ENCODE measurements around the gene LVRN.
"Not testable (repeated sequence)": the region's sequence is repeated elsewhere in the genome, so short reads cannot be mapped to it uniquely, and the experiment has no call there.

The LVRN gene, protein sequence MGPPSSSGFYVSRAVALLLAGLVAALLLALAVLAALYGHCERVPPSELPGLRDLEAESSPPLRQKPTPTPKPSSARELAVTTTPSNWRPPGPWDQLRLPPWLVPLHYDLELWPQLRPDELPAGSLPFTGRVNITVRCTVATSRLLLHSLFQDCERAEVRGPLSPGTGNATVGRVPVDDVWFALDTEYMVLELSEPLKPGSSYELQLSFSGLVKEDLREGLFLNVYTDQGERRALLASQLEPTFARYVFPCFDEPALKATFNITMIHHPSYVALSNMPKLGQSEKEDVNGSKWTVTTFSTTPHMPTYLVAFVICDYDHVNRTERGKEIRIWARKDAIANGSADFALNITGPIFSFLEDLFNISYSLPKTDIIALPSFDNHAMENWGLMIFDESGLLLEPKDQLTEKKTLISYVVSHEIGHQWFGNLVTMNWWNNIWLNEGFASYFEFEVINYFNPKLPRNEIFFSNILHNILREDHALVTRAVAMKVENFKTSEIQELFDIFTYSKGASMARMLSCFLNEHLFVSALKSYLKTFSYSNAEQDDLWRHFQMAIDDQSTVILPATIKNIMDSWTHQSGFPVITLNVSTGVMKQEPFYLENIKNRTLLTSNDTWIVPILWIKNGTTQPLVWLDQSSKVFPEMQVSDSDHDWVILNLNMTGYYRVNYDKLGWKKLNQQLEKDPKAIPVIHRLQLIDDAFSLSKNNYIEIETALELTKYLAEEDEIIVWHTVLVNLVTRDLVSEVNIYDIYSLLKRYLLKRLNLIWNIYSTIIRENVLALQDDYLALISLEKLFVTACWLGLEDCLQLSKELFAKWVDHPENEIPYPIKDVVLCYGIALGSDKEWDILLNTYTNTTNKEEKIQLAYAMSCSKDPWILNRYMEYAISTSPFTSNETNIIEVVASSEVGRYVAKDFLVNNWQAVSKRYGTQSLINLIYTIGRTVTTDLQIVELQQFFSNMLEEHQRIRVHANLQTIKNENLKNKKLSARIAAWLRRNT

DNA sequence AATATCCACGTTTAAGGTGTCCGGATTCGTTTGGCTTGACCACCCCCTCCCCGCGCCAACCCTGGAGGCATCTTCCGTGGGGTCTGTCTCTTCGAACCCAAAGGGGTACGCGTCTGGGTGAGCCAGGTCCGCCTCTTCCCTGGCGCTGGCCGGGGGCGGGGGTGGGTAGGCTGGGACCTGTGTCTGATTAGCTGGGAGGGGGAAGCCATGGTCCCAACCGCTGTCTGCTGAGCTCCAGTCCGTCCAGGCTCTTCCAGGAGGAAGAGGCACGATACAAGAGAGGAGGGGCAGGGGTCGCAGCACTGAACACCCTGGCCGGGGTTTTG is at the start of gene LVRN:
TSS of gene LVRN (plus strand) at position 237 of the 326 bp plus-strand sequence. CDS start 143 bp downstream, outside the sequence.
- DNase-seq, result no peak

DNA sequence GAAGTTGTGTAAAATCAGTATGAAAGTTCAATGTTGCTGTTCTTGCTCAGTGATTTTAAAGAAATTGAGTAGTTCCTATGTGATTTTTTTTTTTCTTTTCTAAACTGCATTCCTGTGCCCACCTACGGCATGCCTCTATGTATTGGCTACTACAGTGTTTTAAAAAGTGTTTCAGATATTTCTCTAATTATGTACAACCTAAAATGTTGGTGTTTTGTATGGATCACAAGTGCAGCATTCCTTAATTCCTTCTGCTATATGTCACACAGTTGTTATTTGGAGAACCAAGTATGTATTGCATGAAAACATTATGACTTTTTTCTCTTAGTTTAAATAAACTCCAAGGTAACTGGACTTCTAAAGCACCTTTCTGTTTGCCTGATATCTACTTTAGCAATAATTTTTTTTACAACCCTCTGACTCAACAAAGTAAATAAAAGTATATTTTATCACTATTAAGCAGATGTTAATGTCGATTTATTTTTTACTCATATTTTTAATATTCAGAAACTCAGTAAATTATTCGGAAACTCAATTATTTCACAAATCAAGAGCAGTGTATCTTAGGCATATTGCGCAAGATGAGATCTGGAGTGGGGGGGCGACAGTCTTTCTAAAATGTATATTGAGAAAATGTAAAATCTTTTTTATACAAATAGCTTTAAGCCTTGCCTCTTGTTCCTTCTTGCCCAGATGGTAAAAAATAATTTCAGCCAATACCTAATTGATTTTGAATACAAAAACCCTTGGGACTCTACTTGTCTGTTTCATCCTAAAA is 48.5 kb upstream of the LVRN start:
- DNase-seq, result not testable (repeated sequence)

DNA sequence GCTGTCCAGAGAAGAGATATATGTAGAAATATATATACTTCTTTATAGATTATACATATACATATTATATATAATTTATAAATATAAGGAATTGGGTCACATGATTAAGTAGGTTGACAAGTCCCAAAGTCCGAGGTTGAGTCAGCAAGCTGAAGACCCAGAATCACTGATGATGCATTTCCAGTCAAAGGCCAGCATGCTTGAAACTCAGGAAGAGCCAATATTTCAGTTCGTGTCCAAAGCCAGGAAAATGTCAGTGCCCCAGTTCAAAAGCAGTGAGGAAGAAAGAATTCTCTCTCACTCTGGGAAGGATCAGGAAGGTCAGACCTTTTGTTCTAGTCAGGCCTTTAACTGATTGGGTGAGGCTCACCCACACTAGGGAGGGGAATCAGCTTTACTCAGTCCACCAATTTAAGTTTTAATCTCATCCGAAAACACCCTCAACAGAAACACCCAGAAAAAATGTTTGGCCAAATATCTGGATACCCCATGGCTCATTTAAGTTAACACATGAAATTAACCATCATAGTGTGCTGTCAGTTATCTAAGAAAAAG is 42.0 kb upstream of the LVRN start:
- DNase-seq, result no peak

DNA sequence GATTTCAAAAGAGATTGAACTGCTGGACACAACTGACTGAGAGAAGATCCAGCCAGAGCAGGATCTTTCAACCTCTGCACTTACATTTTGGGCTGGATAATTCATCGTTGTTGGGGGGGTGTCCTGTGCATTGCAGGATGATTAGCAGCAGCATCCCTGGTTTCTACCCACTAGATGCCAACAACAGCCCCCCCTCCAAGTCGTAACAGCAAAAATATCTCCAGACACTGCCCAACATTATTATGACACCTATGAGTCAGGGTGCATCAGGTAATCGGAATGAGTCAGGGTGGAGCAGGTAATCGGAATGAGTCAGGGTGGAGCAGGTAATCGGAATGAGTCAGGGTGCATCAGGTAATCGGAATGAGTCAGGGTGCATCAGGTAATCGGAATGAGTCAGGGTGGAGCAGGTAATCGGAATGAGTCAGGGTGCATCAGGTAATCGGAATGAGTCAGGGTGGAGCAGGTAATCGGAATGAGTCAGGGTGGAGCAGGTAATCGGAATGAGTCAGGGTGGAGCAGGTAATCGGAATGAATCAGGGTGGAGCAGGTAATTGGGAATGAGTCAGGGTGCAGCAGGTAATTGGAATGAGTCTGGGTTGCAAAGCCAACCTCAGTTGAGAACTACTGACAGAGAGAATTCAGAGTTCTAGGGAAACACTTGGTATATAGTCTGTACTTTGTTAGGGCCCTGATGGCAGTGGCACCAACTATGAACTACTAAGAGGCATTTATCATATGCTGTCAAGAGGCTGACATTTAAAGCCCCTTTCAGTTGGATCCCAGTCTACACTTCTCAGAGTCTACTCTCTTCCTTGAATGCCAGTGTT is 33.5 kb upstream of the LVRN start:
- not testable (repeated sequence) for DNase-seq

DNA sequence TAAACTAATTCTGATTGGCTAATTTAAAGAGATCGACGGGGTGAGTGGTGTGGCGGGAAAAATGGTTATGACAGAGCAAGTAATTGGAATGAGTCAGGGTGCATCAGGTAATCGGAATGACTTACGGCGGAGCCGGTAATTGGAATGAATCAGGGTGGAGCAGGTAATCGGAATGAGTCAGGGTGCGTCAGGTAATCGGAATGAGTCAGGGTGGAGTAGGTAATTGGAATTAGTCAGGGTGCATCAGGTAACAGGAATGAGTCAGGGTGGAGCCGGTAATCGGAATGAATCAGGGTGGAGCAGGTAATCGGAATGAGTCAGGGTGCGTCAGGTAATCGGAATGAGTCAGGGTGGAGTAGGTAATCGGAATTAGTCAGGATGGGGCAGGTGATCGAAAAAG is 32.1 kb upstream of the LVRN start:
- DNase-seq, result not testable (repeated sequence)

DNA sequence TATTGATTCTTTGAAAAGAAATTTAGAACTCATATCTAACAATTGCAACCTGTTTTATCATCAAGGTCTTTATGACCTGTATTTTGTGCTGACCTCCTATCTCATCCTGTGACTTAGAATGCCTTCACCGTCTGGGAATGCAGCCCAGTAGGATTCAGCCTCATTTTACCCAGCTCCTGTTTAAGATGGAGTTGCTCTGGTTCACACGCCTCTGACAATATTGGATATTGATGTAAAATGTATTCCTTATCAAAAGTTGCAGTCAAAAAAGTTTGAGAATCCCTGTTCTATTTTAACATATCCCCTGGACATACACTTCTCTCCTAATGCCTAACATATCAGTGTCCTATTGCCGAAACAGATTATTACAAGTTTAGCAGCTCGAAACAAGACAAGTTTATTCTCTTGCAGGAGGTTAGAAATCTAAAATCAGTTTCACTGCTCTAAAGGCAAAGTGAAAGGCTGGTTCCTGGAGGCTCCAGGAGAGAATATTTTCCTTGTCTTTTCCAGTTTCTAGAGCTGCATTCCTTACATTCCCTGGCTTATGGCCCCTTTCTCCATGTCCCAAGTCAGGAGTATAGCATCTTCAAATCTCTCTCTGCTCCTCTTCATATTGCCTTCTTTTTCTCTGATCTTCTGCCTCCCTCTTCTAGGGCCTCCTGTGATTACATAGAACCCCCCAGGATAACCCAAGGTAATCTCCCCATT is 31.5 kb upstream of the LVRN start:
- DNase-seq, result no peak

DNA sequence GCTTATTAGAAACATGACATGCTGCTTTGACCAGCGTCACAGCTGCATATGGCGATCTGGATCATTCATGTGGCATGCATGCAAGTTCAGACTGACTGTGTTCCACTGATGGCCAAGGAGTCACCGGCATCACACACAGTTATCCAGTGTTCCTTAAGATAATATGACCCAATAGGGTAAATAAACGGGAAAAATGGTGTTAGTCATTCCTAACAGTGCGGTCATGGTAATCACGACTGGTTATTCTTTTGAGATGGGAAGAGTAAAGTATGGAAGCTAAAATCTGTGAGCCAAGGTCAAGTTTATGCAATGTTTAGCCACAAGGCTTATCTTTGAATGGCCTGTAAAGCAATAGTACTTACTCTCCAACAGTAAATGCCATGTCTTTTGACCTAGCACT is 29.3 kb upstream of the LVRN start:
- DNase-seq, result no peak

DNA sequence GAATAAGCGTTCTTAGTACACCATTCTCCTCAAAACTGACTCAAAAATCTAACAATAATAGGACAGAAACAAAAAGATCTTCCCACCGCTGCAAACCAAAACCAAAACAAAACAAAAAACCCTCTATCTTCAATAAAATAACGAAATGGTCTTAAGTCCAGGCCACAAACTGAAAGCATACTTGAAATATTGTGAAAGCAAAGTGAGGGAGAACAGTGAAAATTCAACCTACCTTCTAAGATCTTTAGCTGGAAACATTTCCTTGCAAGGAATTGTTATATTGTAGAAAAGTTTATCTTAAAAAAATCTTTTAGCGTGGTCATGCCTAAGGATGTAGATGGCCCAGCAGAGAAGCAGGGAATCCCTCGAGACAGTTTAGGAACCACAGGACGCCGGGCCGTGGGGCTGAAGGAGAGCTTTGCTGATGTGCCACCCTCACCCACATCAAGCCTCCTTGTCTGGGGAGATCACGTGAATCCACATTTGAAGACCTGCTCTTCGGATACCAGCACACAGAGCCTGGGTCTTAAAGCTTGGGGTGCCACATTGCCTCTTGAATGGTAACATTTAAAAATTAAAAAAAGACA is 27.8 kb upstream of the LVRN start:
- no peak for DNase-seq

DNA sequence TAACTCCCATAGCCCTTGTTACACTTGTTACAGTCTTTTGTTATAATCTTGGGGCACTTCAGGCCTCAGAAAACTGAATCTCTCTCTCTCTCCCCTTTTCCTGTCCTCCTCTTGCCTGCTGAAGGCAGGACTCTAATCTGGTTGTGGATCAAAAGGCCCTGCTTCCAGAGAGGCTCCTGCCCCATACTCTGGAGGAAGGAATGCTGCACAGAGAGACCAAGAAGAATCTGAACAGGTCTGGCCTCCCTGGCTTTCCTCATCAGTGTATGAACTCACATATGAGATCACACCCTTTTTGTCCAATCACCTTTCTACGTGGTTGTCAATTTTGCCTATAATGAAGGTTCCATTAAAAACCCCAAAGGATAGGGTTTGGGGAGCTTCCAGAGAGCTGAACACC is 26.2 kb upstream of the LVRN start:
- no peak for DNase-seq

DNA sequence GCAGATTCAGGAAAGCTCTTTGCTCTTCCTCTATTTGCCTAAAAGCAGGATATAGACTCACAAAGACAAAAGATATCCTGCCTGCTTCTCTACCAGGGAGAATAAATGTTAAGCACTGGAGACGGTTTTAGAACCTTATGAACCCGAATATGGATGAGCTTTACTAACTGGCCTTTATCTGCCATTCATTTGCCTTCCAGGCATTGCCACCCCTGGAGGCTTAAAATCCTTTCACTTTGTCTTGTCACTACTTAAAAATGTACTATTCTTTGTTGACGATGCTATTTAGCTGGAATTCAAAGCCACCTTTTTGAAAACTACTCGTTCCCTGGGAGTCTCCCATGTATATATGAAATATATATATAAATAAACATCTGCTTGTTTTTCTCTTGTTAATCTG is 23.2 kb upstream of the LVRN start:
- no peak for DNase-seq

DNA sequence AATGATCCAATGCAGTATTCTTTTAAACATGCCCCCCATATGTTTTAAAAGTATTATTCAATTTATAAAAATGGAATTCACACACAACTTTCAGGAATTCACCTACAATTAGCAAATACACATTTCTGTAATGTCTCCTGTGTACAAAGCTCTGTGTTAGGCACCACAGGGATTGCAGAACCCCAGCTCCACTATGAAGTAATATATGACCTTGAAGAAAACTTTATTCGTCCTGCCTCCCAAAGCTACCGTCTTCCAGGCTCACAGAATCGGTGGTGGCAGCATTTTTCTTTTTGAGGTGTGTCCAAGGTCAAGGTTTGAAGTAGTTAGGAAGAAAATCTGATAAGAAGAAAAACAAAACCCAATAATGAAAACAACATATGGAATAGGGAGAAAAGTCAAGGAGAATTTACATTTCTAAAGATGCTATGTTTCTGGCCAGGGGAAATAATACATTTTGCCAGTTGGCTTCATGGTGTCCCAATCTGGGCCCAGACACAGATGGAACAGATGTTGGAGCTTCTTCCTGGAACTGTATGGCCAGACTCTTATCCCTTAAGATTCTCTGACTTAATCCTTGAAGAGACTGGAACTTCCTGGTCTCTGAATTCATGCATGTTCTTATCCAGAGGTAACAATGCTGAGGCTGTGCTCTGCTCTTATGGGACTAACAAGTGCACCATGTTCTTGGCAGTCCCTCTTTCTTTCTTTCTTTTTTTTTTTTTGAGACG is 22.0 kb upstream of the LVRN start:
- DNase-seq, result no peak

DNA sequence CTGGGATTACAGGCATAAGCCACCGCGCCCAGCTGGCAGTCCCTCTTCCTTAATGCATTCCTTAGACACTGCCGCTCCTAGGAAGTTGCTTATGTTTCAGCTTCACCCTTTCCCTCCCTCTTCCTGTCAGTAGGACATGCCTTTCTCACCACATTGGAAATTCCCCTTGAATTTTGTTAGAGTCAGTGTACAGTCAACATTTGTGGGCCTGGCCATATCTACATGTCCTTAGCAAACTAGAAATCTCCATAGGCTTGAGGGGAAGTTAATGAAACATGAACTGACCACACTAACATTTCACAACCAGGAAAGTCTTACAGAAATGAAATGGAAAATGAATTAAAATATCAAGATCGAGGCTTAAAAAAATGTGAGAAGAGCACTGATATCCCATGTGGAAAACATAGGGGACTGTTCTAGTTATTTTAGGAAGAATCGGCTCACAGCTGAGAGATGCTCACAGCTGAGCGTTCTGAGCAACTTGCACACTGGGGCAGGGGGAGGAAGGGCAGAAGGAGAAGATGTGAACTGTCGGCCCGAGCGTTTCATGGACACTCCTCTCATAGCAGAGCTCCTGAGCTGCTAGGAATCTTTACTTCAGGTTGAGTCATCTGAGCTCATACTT is 21.1 kb upstream of the LVRN start:
- DNase-seq, result no peak

DNA sequence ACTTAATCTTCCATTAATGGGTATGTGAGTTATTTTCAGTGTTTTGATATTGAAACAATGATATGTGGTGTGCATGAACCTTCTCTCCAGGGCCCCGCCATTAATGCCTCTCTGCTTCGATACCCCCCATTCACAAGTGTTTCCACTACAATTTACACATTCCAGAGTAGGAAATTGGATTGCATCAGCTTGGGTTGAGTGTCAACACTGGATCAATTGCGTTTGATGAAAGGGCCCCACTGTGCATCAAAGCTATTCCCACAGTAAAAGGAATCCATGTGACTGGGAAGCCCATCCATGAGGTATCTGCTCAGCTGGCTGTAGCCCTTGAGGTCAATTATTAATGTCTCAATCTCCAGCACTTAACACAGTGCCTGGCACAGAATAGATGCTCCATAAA is 17.8 kb upstream of the LVRN start:
- DNase-seq, result no peak

DNA sequence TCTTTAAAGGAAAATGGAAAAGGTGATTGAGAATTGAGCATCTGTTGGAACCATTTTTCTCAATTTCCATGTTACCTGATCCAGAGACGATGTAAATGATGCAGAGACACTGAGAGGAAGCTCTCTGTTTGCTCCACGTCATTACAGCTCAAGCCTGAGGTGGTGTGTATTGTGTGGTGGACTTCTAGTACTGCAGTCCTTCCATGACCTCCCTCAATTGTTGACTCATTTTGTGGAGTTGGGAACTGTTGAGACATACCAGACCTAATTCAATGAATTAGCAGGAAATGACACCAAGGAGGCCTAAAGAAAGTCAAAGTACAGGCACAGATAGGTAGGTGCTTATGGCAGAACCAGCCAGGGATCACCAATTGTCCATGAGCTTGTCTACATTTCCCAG is 15.6 kb upstream of the LVRN start:
- no peak for DNase-seq

DNA sequence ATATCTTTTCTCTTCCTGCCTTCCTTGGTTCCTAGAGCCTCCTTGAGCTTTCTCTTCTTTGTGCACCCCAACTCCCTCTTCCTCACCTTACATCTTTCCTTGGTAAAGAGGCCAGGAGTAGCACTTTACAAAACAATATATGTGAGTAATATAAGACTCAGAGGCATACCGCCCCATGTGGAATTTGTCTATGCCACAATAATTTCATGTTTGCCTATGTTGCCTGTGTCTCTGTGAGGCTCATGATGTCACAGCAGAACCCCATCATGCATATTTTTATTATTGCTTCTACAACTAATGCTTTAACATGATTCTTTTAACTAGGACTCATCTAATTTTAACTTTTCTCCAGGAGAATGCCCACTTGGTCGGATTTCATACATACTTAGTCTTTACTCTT is 15.0 kb upstream of the LVRN start:
- no peak for DNase-seq

DNA sequence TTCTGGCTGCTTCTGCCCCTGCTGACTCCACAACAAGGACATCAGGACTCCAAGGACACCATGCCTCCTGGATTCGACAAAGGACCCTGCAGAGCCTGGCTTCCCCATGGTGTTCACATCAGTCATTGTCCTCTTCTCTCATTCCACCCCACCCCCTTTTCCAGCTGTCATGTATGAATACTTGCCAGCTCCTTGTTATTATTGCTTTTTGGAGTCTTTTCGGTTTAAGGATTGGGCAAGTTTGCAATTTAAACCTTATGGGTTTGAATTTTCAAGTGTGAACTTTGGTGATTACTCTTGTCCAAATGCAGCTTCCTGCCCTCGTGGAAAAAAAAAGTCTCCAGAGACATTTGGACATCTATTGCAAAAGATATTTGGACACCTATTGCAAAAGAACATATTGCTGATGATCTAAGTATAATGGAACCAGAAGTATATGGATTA is 14.2 kb upstream of the LVRN start:
- DNase-seq, result no peak

DNA sequence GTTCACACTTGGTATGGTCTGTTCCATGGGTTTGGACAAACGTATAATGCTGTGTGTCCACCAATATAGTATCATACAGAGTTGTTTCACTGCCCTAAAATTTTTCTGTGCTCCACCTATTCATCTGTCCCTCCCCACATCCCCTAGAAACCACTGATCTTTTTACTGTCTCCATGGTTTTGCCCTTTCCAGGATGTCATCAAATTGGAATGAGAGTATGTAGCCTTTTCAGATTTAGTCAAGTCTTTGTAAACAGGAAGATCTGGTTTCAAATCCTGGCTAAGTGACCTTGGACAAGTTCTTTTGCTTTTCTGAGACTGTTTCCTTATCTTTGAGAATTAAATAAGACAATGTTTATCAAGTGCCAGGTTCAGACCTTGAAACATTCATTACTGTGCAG is 13.2 kb upstream of the LVRN start:
- DNase-seq, result no peak

DNA sequence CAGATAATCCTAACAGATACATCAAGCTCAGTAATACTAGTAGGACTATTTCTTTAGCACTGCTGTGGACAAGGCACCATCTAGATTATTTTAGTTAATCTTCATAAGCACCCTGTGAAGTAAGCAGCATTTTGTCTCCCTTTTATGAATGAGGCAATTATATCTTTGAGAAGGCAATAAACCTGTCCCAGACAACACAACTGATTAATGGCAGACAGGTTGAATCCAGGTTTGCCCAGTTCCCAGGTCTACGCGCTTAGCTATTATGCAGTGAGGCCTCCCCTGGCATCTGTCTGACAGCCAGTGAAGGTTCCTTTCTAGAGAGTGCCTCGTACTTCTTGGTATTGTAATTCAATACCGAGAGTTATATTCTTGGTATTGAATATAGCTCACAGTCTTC is 9.7 kb upstream of the LVRN start:
- DNase-seq, result no peak

DNA sequence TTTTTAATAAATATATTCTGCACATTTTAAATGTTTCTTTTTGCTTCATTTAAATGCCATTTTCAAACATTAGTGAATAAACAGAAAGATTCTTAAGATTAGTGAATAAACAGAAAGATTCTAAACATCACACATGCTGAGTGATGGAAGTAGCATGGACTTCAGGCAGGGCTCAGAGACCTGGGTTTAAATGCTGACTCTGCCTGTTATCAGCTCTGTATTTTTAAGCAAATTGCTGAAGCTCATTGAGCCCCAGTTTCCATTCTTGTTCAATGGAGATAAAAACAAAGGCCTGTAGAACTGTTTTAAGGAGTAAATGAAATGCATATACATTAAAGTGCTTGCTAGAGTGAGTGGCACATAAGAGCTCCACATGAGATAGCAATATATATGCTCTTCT is 8.1 kb upstream of the LVRN start:
- no peak for DNase-seq

DNA sequence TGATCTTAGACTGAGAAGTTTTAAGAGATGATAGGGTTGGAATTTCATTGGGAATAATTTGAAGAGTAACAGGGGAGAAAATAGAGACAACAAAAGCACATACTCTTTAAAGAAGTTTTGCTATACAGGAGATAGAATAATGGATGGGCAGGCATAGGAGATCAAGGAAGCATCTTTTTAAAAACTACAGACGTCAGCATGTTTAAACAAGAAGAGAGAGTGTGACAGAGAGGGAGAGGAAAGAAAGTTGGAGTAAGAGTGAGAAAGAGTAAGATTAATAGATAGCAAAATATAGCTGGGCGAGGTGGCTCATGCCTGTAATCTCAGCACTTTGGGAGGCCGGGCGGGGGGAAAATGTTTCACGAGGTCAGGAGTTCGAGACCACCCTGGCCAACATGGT is 5.3 kb upstream of the LVRN start:
- DNase-seq, result no peak

Data from NCI-H524 treated with DMSO at 0.1 percent for 48 hours (cell line).